GM21515 (cell line): ENCODE results near the gene PAXIP1.

Source experiments
- ATAC-seq: cut with Tn5 transposase; IDR thresholded peaks from one replicate; pipeline ENCODE4 v1.9.1; 2021; ENCODE audit not compliant: unreplicated experiment

PAXIP1 gene

GRCh38 chr7:154914308-154914995 lies 88.5 kb downstream of the PAXIP1 start:
- no peak for ATAC-seq

- peak; percentile 97 for ATAC-seq
Measured at GRCh38 chr7:154913638-154914307, 89.2 kb downstream of the PAXIP1 start.

- ATAC-seq: no peak
Measured at GRCh38 chr7:154912871-154913637, 89.9 kb downstream of the PAXIP1 start.

- no peak for ATAC-seq
Measured at GRCh38 chr7:154911862-154912455, 91.0 kb downstream of the PAXIP1 start.

GRCh38 chr7:154911411-154911810 lies 91.5 kb downstream of the PAXIP1 start:
- ATAC-seq: no peak

GRCh38 chr7:154910977-154911376 lies 91.9 kb downstream of the PAXIP1 start:
- ATAC-seq: no peak

GRCh38 chr7:154910125-154910524 lies 92.8 kb downstream of the PAXIP1 start:
- ATAC-seq: no peak

GRCh38 chr7:154909241-154910105 lies 93.5 kb downstream of the PAXIP1 start:
- no peak for ATAC-seq

GRCh38 chr7:154907651-154908620 lies 95.0 kb downstream of the PAXIP1 start:
- ATAC-seq: no peak

- ATAC-seq: no peak
Measured at GRCh38 chr7:154906736-154907355, 96.1 kb downstream of the PAXIP1 start.

- no peak for ATAC-seq
Measured at GRCh38 chr7:154906201-154906600, 96.7 kb downstream of the PAXIP1 start.

GRCh38 chr7:154905615-154906014 lies 97.3 kb downstream of the PAXIP1 start:
- no peak for ATAC-seq

- no peak for ATAC-seq
Measured at GRCh38 chr7:154905146-154905545, 97.8 kb downstream of the PAXIP1 start.

- no peak for ATAC-seq
Measured at GRCh38 chr7:154903083-154903731, 99.7 kb downstream of the PAXIP1 start.

- ATAC-seq: no peak
Measured at GRCh38 chr7:154902600-154903082, 100.3 kb downstream of the PAXIP1 start.

- ATAC-seq: no peak
Measured at GRCh38 chr7:154899862-154900261, 103.1 kb downstream of the PAXIP1 start.

GRCh38 chr7:154898973-154899855 lies 103.7 kb downstream of the PAXIP1 start:
- ATAC-seq: no peak
